ENCODE measurements around the gene HOXA13. TPM values are rescaled to one million over a fixed set of nuclear protein-coding genes. Genes with fewer than 3 reads are reported as not detected.
A peak's percentile ranks its signal among the peaks of the same experiment; 100 is the strongest.

The HOXA13 gene
- total and polyA plus RNA-seq, 2 experiments from 2014 or later: not detected

DNA sequence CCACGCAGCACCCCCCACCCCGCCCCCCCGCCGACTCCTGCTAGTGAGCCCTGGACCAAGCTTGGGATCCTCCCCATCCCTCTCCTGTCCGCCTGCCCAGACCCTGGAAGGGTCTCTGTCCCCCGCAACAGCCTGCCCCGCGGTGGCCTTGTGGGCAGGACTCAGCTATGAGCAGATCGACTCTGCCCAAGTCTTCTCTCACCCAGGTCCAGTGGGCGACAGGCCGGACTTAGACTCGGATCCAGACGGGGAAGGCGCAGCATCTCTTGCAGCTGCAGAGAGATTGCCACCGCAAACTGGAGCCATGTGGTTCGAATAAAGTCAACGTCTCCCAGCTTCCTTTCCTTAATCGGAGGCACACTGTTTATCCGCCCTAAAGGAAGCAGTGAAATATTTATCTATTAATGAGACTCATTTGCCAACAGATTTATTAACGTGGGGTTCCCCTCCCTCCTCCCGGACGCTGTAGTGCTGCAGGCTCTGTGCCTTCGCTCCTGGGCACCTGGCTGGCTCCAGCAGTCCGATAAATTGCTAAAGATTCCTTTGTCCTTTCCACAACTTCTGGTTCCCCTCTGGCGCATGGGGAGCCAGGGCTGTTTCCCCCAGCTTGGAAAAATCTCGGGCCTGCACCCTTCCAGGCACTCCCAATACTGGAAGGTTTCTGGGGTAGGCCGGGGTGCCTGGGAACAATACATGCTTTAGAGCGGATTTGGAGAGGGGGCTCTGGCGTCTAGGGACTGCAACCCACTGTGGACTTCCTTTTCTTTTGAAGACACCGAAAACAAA is 42.8 kb downstream of the HOXA13 start:
- Mint-ChIP-seq H3K4me1 (peaks cover 11% of the 10 kb centered on the region), H3K27ac (no peak overlapping the region), H3K36me3 (ENCODE audit: low read depth) (no peaks in the 10 kb centered on the region; the same call in 2 of the 3 replicates), H3K27me3 (ENCODE audit: insufficient read depth, low read depth, poor library complexity) (peaks cover 99% of the 10 kb centered on the region), H3K9me3 (peaks cover 12% of the 10 kb centered on the region; the same call in 2 of the 3 replicates), H3K4me3 (0 out of 3 replicates have a peak overlapping the region, but pooled peaks have one; percentile 14)
- peaks cover 27% of the 10 kb centered on the region for H3F3A ChIP-seq (replicated peaks; ENCODE audit: low read depth)
- no peaks in the 10 kb centered on the region for H3K36me3 ChIP-seq (ENCODE audit: insufficient read depth)
- peak overlapping the region; percentile 56 for H3K4me3 ChIP-seq
- no peak overlapping the region for H2AFZ ChIP-seq
- H3K4me1 ChIP-seq (ENCODE audit: insufficient read depth): peaks cover 4% of the 10 kb centered on the region; the same call in 1 of the 2 replicates
- DNase-seq (ENCODE audit: low spot score): no peak
- no peak for TF ChIP-seq ZNF114 (CRISPR knock-in tag; IDR thresholded peaks at IDR 0.05)
- TF ChIP-seq ZNF331 (CRISPR knock-in tag; IDR thresholded peaks at IDR 0.05; ENCODE audit: low read depth): no peak
- TF ChIP-seq, protein P1, sequence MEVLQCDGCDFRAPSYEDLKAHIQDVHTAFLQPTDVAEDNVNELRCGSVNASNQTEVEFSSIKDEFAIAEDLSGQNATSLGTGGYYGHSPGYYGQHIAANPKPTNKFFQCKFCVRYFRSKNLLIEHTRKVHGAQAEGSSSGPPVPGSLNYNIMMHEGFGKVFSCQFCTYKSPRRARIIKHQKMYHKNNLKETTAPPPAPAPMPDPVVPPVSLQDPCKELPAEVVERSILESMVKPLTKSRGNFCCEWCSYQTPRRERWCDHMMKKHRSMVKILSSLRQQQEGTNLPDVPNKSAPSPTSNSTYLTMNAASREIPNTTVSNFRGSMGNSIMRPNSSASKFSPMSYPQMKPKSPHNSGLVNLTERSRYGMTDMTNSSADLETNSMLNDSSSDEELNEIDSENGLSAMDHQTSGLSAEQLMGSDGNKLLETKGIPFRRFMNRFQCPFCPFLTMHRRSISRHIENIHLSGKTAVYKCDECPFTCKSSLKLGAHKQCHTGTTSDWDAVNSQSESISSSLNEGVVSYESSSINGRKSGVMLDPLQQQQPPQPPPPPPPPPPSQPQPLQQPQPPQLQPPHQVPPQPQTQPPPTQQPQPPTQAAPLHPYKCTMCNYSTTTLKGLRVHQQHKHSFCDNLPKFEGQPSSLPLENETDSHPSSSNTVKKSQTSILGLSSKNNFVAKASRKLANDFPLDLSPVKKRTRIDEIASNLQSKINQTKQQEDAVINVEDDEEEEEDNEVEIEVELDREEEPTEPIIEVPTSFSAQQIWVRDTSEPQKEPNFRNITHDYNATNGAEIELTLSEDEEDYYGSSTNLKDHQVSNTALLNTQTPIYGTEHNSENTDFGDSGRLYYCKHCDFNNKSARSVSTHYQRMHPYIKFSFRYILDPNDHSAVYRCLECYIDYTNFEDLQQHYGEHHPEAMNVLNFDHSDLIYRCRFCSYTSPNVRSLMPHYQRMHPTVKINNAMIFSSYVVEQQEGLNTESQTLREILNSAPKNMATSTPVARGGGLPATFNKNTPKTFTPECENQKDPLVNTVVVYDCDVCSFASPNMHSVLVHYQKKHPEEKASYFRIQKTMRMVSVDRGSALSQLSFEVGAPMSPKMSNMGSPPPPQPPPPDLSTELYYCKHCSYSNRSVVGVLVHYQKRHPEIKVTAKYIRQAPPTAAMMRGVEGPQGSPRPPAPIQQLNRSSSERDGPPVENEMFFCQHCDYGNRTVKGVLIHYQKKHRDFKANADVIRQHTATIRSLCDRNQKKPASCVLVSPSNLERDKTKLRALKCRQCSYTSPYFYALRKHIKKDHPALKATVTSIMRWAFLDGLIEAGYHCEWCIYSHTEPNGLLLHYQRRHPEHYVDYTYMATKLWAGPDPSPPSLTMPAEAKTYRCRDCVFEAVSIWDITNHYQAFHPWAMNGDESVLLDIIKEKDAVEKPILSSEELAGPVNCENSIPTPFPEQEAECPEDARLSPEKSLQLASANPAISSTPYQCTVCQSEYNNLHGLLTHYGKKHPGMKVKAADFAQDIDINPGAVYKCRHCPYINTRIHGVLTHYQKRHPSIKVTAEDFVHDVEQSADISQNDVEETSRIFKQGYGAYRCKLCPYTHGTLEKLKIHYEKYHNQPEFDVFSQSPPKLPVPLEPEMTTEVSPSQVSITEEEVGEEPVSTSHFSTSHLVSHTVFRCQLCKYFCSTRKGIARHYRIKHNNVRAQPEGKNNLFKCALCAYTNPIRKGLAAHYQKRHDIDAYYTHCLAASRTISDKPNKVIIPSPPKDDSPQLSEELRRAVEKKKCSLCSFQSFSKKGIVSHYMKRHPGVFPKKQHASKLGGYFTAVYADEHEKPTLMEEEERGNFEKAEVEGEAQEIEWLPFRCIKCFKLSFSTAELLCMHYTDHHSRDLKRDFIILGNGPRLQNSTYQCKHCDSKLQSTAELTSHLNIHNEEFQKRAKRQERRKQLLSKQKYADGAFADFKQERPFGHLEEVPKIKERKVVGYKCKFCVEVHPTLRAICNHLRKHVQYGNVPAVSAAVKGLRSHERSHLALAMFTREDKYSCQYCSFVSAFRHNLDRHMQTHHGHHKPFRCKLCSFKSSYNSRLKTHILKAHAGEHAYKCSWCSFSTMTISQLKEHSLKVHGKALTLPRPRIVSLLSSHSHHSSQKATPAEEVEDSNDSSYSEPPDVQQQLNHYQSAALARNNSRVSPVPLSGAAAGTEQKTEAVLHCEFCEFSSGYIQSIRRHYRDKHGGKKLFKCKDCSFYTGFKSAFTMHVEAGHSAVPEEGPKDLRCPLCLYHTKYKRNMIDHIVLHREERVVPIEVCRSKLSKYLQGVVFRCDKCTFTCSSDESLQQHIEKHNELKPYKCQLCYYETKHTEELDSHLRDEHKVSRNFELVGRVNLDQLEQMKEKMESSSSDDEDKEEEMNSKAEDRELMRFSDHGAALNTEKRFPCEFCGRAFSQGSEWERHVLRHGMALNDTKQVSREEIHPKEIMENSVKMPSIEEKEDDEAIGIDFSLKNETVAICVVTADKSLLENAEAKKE (CRISPR knock-in tag; IDR thresholded peaks at IDR 0.05): no peak
- no peak for TF ChIP-seq STAT1 (IDR thresholded peaks at IDR 0.05; ENCODE audit: unreplicated experiment)
- TF ChIP-seq EZH2 (IDR thresholded peaks at IDR 0.05; ENCODE audit: low read depth, unreplicated experiment): peak; percentile 90
- peaks cover 45% of the 10 kb centered on the region for H4K20me1 ChIP-seq (replicated peaks; ENCODE audit: insufficient read depth)
- ATAC-seq: no peak; the same call in 2 of the 3 replicates
- peaks cover 100% of the 10 kb centered on the region for H3K27me3 ChIP-seq (ENCODE audit: insufficient read depth)
- H3K9me2 ChIP-seq (ENCODE audit: insufficient read depth): no peaks in the 10 kb centered on the region
- H3K4me2 ChIP-seq: peak overlapping the region; percentile 83
- H3K79me2 ChIP-seq (replicated peaks; ENCODE audit: insufficient read depth): no peaks in the 10 kb centered on the region
- no peak overlapping the region for H3K27ac ChIP-seq (ENCODE audit: low read depth)

Measured in GM23338 (cell line).